Mesendoderm (in vitro differentiated cells): ENCODE data around the gene MYRFL.

Source experiments
- DNase-seq: peaks from one replicate; pipeline ENCODE4 v3.0.0; 2013
- H2AK5ac ChIP-seq: 2 replicates; pipeline ENCODE4 v1.6.1; 2013; ENCODE audit warnings: low read length, inconsistent platforms
- H2BK120ac ChIP-seq: 2 replicates; pipeline ENCODE4 v1.6.1; 2013; ENCODE audit warnings: low read depth, mild to moderate bottlenecking, low read length, moderate library complexity, mixed read lengths
- H2BK15ac ChIP-seq: replicated peaks from 2 replicates; pipeline ENCODE4 v1.6.1; 2013; ENCODE audit warnings: low read depth, mild to moderate bottlenecking, moderate library complexity
- H2BK5ac ChIP-seq: 2 replicates; pipeline ENCODE4 v1.6.1; 2013; ENCODE audit warnings: low read length, inconsistent platforms
- H3K18ac ChIP-seq: 2 replicates; pipeline ENCODE4 v1.6.1; 2013; ENCODE audit warnings: mild to moderate bottlenecking, low read length, mixed read lengths
- H3K23ac ChIP-seq: one replicate; pipeline ENCODE4 v1.6.1; 2013; ENCODE audit warnings: low read length
- H3K27ac ChIP-seq: 2 replicates; pipeline ENCODE4 v1.5.1; 2013; ENCODE audit warnings: low read depth, mild to moderate bottlenecking, inconsistent platforms, low read length, moderate library complexity
- H3K27me3 ChIP-seq: 2 replicates; pipeline ENCODE4 v1.6.1; 2013; ENCODE audit warnings: low read length, control low read depth, mild to moderate bottlenecking, inconsistent platforms; ENCODE audit not compliant: insufficient read depth, poor library complexity
- H3K36me3 ChIP-seq: 2 replicates; pipeline ENCODE4 v1.6.1; 2013; ENCODE audit warnings: low read length, inconsistent platforms; ENCODE audit not compliant: control insufficient read depth, insufficient read depth
- H3K4ac ChIP-seq: one replicate; pipeline ENCODE4 v1.6.1; 2013; ENCODE audit warnings: low read depth, mild to moderate bottlenecking, low read length, moderate library complexity
- H3K4me1 ChIP-seq: 2 replicates; pipeline ENCODE4 v1.6.1; 2013; ENCODE audit warnings: low read depth, low read length, inconsistent platforms; ENCODE audit not compliant: control insufficient read depth
- H3K4me2 ChIP-seq: 2 replicates; pipeline ENCODE4 v1.6.1; 2013; ENCODE audit warnings: low read length
- H3K4me3 ChIP-seq: 2 replicates; pipeline ENCODE4 v1.5.1; 2013; ENCODE audit warnings: mild to moderate bottlenecking, low read length
- H3K56ac ChIP-seq: one replicate; pipeline ENCODE4 v1.6.1; 2013; ENCODE audit warnings: low read length
- H3K79me1 ChIP-seq: 2 replicates; pipeline ENCODE4 v1.6.1; 2013; ENCODE audit warnings: low read length, inconsistent platforms
- H3K79me2 ChIP-seq: 2 replicates; pipeline ENCODE4 v1.6.1; 2013; ENCODE audit warnings: mild to moderate bottlenecking, low read length; ENCODE audit not compliant: control insufficient read depth, insufficient read depth
- H3K9ac ChIP-seq: 2 replicates; pipeline ENCODE4 v1.6.1; 2013; ENCODE audit warnings: low read length, inconsistent platforms
- H4K5ac ChIP-seq: one replicate; pipeline ENCODE4 v1.6.1; 2013; ENCODE audit warnings: low read length
- H4K8ac ChIP-seq: one replicate; pipeline ENCODE4 v1.6.1; 2013; ENCODE audit warnings: low read depth, mild to moderate bottlenecking, control low read depth, low read length, moderate library complexity
- WGBS: extraction: QIAGEN DNeasy Blood & Tissue Kit; methylation state at CpG from one replicate; pipeline ENCODE4 v1.1.7; 2013; ENCODE audit warnings: low lambda C conversion rate, missing lambda C conversion rate; ENCODE audit not compliant: insufficient coverage; ENCODE audit errors: extremely low coverage; 5-methylcytosine and 5-hydroxymethylcytosine counted together

Gene MYRFL

DNA sequence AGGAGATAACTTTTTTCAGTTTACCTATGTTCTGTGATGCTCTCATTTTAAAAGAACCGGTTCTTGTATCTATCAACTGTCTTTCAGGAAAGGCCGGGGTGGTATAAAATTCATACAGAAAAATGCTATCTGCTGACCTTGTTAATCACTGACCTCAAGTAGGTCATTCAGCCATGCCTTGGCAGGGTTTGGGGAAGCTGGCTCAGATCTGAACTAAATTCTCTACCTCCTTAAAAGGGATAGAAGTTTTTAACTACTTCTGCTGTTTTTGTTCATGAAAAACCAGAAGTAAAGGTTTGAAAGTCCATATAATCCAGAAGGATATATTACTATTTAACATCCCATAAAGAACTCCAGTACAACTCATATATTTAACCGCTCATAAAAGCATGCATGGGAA lies 10.1 kb downstream of the MYRFL start:
- H3K56ac ChIP-seq = no peak overlapping the region
- H2AK5ac ChIP-seq = no peak overlapping the region
- no peak for DNase-seq
- H4K8ac ChIP-seq = no peak overlapping the region
- H3K9ac ChIP-seq = no peak overlapping the region
- H2BK120ac ChIP-seq = no peak overlapping the region
- H3K4me3 ChIP-seq = no peak overlapping the region
- H3K4ac ChIP-seq = no peak overlapping the region
- H3K23ac ChIP-seq = no peak overlapping the region
- H4K5ac ChIP-seq = no peak overlapping the region
- H2BK5ac ChIP-seq = no peak overlapping the region
- H3K79me2 ChIP-seq = no peaks in the 10 kb centered on the region
- H3K79me1 ChIP-seq = no peaks in the 10 kb centered on the region
- H3K18ac ChIP-seq = no peak overlapping the region
- no peak overlapping the region for H3K4me2 ChIP-seq
- H3K27ac ChIP-seq = no peak overlapping the region
- whole genome bisulfite sequencing = no CpG with 5 or more reads among the region's 3 CpGs
- H2BK15ac ChIP-seq = no peak overlapping the region
- H3K36me3 ChIP-seq = no peaks in the 10 kb centered on the region
- H3K27me3 ChIP-seq = no peaks in the 10 kb centered on the region
- no peaks in the 10 kb centered on the region for H3K4me1 ChIP-seq

DNA sequence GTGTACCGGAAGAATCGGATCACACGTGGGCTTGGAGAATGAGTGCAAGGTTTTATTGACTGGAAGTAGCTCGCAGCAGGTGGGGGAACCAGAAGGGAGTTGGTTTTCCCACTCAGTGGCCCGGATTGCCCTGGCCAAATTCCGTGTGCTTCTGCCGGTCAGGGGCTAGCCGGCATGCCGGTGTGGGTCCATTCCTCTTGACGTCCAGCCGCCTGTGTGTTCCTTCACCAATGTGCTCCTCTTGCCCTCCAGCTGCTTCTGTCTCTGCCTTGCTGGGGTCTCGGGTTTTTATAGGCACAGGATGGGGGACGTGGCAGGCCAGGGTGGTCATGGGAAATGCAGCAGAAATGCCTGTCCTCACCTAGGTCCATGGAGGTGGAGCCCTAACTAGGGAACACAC lies 11.0 kb downstream of the MYRFL start:
- Histone ChIP-seq H3K56ac (no peak overlapping the region), H3K27ac (no peak overlapping the region), H2AK5ac (no peak overlapping the region), H2BK5ac (no peak overlapping the region), H3K27me3 (no peaks in the 10 kb centered on the region), H3K23ac (no peak overlapping the region), H3K18ac (no peak overlapping the region), H3K79me2 (no peaks in the 10 kb centered on the region), H3K4me3 (no peak overlapping the region), H3K4me1 (no peaks in the 10 kb centered on the region), H3K79me1 (no peaks in the 10 kb centered on the region), H3K9ac (no peak overlapping the region), H3K36me3 (no peaks in the 10 kb centered on the region), H2BK15ac (no peak overlapping the region), H4K8ac (no peak overlapping the region), H3K4ac (no peak overlapping the region), H2BK120ac (no peak overlapping the region), H3K4me2 (no peak overlapping the region), H4K5ac (no peak overlapping the region)
- WGBS = no CpG with 5 or more reads among the region's 13 CpGs
- DNase-seq = no peak

DNA sequence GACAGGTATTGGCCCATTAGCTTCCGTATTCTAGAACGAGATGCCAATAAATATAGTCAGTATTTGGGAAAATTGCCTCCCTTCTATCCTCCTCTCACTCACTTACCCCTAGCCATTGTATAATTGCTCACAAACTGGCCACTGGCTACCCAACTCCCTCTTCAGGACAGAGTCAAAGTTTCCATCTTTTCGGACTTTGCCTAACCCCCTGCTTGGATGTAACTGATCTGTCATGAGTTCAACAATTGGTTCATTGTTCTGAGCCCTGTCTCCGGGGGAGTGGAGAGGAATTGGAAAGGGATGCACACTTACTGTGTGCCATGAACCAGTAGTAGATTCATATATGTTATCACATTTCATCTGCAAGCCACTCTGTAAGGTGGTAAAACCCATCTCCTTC lies 12.2 kb downstream of the MYRFL start:
- Histone ChIP-seq H4K8ac (no peak overlapping the region), H3K27ac (no peak overlapping the region), H2AK5ac (no peak overlapping the region), H2BK120ac (no peak overlapping the region), H3K9ac (no peak overlapping the region), H2BK15ac (no peak overlapping the region), H3K79me2 (no peaks in the 10 kb centered on the region), H3K18ac (no peak overlapping the region), H3K56ac (no peak overlapping the region), H3K79me1 (no peaks in the 10 kb centered on the region), H3K4me2 (no peak overlapping the region), H3K4ac (no peak overlapping the region), H3K4me3 (no peak overlapping the region), H3K4me1 (no peaks in the 10 kb centered on the region), H3K23ac (no peak overlapping the region), H3K36me3 (no peaks in the 10 kb centered on the region), H4K5ac (no peak overlapping the region), H3K27me3 (no peaks in the 10 kb centered on the region), H2BK5ac (no peak overlapping the region)
- no CpG with 5 or more reads among the region's 4 CpGs for WGBS
- no peak for DNase-seq

DNA sequence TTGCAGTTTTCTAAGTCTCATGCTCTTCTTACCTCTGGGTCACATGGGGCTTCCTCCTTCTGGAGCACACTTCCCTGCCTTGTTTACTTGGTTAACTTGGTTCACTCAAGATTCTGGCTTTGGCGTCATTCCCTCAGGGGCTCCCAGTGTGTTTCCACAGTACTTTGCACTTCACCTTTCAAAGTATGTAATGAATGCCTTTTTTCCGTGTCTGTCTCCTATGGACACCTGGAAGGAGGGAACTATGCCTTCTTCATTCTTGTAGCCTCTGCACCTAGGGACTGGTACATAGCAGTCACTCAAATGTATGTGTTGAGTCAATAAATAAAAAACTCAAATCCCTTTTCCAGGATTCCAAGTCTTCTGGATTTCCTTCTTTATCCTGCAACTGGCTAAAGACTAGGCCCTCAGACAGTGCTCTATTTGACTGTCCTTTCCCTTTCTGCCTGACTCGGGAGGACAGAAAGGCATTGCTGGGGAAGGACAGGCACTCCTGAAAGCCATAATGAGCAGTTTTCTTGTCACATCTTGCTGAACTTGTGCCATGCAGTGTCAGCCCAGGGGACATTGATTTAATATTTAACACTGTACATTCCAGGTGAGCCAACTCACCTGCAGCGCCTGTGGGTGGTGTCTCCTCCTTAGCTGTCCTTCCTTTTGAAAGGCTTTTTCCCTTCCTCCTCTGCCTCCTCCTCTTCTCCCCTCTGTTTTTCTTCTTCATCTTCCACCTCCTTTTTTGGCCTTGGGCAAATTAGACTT lies 12.8 kb downstream of the MYRFL start:
- H3K4me3 ChIP-seq = no peak overlapping the region

DNA sequence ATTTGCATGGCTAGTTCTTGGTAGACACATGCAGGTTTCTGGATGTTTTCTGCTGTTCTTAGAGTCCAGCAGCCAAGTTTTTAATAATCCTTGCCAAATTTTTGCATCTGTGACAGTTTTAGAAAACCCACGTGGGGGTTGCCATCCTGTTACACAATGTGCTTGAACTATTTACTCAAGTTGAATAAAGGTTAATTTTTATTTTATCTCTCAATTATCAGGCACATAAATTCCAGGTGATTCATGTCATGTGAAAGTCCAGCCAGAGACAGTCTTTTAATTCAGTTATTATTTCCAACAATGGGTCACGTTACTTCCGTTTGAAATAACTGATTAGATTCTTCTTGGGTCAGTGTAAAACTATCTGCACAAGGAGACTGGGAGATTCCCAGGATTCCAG lies 15.7 kb downstream of the MYRFL start:
- WGBS = no CpG with 5 or more reads among the region's 3 CpGs
- H2BK5ac ChIP-seq = no peak overlapping the region

More for the DNA sequence above, 12.8 kb downstream of the MYRFL start:
- Histone ChIP-seq H3K56ac (no peak overlapping the region), H3K23ac (no peak overlapping the region), H2BK5ac (no peak overlapping the region), H4K5ac (no peak overlapping the region), H3K79me1 (no peaks in the 10 kb centered on the region), H2BK15ac (no peak overlapping the region), H4K8ac (no peak overlapping the region), H3K9ac (no peak overlapping the region), H3K79me2 (no peaks in the 10 kb centered on the region), H3K18ac (no peak overlapping the region), H3K27me3 (no peaks in the 10 kb centered on the region), H3K36me3 (no peaks in the 10 kb centered on the region), H3K4me2 (no peak overlapping the region), H3K4me1 (no peaks in the 10 kb centered on the region), H2AK5ac (no peak overlapping the region), H2BK120ac (no peak overlapping the region), H3K27ac (no peak overlapping the region), H3K4ac (no peak overlapping the region)
- no peak for DNase-seq
- no CpG with 5 or more reads among the region's 4 CpGs for WGBS

DNA sequence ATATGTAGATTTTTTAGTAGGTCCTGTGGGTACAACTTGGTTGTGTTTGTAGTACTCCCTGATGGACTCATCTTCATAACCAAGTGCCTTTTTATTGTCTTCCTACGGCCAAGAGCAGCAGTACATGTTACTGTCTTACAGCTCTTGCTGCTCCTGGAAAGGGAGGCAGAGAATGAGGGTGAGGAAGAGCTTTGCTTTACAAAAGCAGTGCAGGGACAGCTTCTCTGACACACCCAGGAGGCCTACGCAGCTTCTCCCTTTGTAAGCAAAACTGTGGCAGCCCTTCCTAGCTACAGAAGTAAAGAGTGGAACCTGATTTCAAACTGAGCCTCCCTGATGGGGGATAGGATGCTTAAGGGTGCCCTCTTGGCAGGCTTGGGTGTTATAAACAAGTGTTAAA lies 18.6 kb downstream of the MYRFL start:
- H3K23ac ChIP-seq = no peak overlapping the region
- no peak overlapping the region for H4K8ac ChIP-seq
- H2BK15ac ChIP-seq = no peak overlapping the region
- H3K4me3 ChIP-seq = no peak overlapping the region
- H2AK5ac ChIP-seq = no peak overlapping the region
- no peak overlapping the region for H3K4ac ChIP-seq
- no peak for DNase-seq
- no peaks in the 10 kb centered on the region for H3K79me2 ChIP-seq
- H3K4me1 ChIP-seq = no peaks in the 10 kb centered on the region
- H3K56ac ChIP-seq = no peak overlapping the region
- no peaks in the 10 kb centered on the region for H3K36me3 ChIP-seq
- no CpG with 5 or more reads among the region's 2 CpGs for WGBS
- no peak overlapping the region for H3K18ac ChIP-seq
- no peak overlapping the region for H4K5ac ChIP-seq
- H3K4me2 ChIP-seq = no peak overlapping the region
- no peaks in the 10 kb centered on the region for H3K79me1 ChIP-seq
- no peak overlapping the region for H2BK120ac ChIP-seq
- H3K27me3 ChIP-seq = no peaks in the 10 kb centered on the region
- no peak overlapping the region for H3K9ac ChIP-seq
- H2BK5ac ChIP-seq = no peak overlapping the region
- no peak overlapping the region for H3K27ac ChIP-seq

More for the DNA sequence above, 15.7 kb downstream of the MYRFL start:
- no peak overlapping the region for H4K5ac ChIP-seq
- no peak overlapping the region for H3K18ac ChIP-seq
- no peak overlapping the region for H4K8ac ChIP-seq
- H3K4ac ChIP-seq = no peak overlapping the region
- H3K27ac ChIP-seq = no peak overlapping the region
- H3K79me1 ChIP-seq = no peaks in the 10 kb centered on the region
- no peak overlapping the region for H2BK120ac ChIP-seq
- H3K9ac ChIP-seq = no peak overlapping the region
- no peak overlapping the region for H2AK5ac ChIP-seq
- H3K27me3 ChIP-seq = no peaks in the 10 kb centered on the region
- no peak overlapping the region for H3K23ac ChIP-seq
- no peak for DNase-seq
- H3K4me3 ChIP-seq = no peak overlapping the region
- H2BK15ac ChIP-seq = no peak overlapping the region
- H3K4me1 ChIP-seq = no peaks in the 10 kb centered on the region
- no peaks in the 10 kb centered on the region for H3K79me2 ChIP-seq
- no peak overlapping the region for H3K4me2 ChIP-seq
- no peak overlapping the region for H3K56ac ChIP-seq
- H3K36me3 ChIP-seq = no peaks in the 10 kb centered on the region
